ENCODE measurements around the gene IFFO2.

Gene IFFO2

GRCh38 chr1:18919197-18919905, 37.1 kb downstream of the IFFO2 start:
- Histone ChIP-seq H3K27ac (ENCODE audit: low read depth, low read length, poor library complexity, severe bottlenecking) (no peak overlapping the region), H3K9me3 (ENCODE audit: low read length) (no peaks in the 10 kb centered on the region), H3K79me2 (ENCODE audit: insufficient read depth, low read length) (no peaks in the 10 kb centered on the region), H4K20me1 (ENCODE audit: insufficient read depth, low read length) (no peaks in the 10 kb centered on the region), H3K4me3 (ENCODE audit: low read depth, low read length, poor library complexity, severe bottlenecking) (no peak overlapping the region), H3K4me2 (ENCODE audit: low read length) (no peak overlapping the region), H3K27me3 (ENCODE audit: insufficient read depth, low read length) (no peaks in the 10 kb centered on the region), H3F3A (ENCODE audit: insufficient read depth, low read length) (no peaks in the 10 kb centered on the region), H3K4me1 (ENCODE audit: insufficient read depth, low read length, severe bottlenecking) (no peaks in the 10 kb centered on the region), H3K36me3 (ENCODE audit: insufficient read depth, low read length) (no peaks in the 10 kb centered on the region), H2AFZ (ENCODE audit: low read length) (no peak overlapping the region), H3K9me2 (ENCODE audit: low read depth, low read length) (no peaks in the 10 kb centered on the region), H3K9ac (ENCODE audit: low read length) (no peak overlapping the region)
- TF ChIP-seq EZH2 (IDR thresholded peaks at IDR 0.05; ENCODE audit: borderline replicate concordance, low read length): no peak
- TF ChIP-seq, protein P1, sequence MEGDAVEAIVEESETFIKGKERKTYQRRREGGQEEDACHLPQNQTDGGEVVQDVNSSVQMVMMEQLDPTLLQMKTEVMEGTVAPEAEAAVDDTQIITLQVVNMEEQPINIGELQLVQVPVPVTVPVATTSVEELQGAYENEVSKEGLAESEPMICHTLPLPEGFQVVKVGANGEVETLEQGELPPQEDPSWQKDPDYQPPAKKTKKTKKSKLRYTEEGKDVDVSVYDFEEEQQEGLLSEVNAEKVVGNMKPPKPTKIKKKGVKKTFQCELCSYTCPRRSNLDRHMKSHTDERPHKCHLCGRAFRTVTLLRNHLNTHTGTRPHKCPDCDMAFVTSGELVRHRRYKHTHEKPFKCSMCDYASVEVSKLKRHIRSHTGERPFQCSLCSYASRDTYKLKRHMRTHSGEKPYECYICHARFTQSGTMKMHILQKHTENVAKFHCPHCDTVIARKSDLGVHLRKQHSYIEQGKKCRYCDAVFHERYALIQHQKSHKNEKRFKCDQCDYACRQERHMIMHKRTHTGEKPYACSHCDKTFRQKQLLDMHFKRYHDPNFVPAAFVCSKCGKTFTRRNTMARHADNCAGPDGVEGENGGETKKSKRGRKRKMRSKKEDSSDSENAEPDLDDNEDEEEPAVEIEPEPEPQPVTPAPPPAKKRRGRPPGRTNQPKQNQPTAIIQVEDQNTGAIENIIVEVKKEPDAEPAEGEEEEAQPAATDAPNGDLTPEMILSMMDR (IDR thresholded peaks at IDR 0.05; ENCODE audit: low read length): no peak

GRCh38 chr1:18918417-18918816, 38.1 kb downstream of the IFFO2 start:
- Histone ChIP-seq H2AFZ (ENCODE audit: low read length) (no peak overlapping the region), H3K9ac (ENCODE audit: low read length) (no peak overlapping the region), H3K27ac (ENCODE audit: low read depth, low read length, poor library complexity, severe bottlenecking) (no peak overlapping the region), H3K27me3 (ENCODE audit: insufficient read depth, low read length) (no peaks in the 10 kb centered on the region), H3K9me3 (ENCODE audit: low read length) (no peaks in the 10 kb centered on the region), H3K4me3 (ENCODE audit: low read depth, low read length, poor library complexity, severe bottlenecking) (no peak overlapping the region), H3K9me2 (ENCODE audit: low read depth, low read length) (no peaks in the 10 kb centered on the region), H4K20me1 (ENCODE audit: insufficient read depth, low read length) (no peaks in the 10 kb centered on the region), H3K36me3 (ENCODE audit: insufficient read depth, low read length) (no peaks in the 10 kb centered on the region), H3F3A (ENCODE audit: insufficient read depth, low read length) (no peaks in the 10 kb centered on the region), H3K4me2 (ENCODE audit: low read length) (no peak overlapping the region), H3K4me1 (ENCODE audit: insufficient read depth, low read length, severe bottlenecking) (no peaks in the 10 kb centered on the region), H3K79me2 (ENCODE audit: insufficient read depth, low read length) (no peaks in the 10 kb centered on the region)
- TF ChIP-seq, protein P1 (IDR thresholded peaks at IDR 0.05; ENCODE audit: low read length): no peak
- TF ChIP-seq EZH2 (IDR thresholded peaks at IDR 0.05; ENCODE audit: borderline replicate concordance, low read length): no peak

DNA sequence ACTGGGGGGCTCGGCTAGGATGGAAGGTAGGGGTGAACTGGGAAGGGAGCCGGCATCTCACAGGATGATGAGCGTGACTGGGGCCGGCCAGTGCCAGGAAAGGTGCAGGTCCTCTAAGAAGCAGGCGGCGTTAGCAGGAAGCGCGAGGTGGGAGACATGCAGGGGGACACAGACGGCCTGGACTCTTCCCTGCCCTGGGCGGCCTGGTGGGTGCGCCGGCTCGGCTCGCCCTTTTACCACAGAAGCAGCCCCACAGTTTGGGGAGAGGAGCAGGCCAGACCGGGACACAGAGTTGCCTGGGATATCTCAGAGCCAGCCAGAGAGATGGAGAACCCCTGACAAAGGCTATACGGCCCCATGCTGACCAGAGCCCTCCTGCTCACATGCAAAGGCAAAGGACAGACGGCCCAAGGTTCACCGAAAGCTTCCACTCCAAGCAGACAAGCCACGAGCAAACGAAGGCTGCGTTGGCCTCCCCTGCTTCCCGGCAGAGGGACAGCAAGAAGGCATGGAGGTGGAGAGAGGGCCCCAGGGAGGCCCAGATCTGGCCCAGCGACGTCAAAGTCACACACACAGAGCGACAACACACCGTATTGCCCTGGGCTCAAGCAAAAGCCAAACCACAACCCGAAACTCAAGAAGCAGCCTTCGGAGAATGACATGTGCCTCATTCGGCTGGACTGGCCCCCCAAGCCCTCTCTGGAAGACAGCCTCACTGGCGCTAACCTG, 39.2 kb downstream of the IFFO2 start:
- Histone ChIP-seq H4K20me1 (ENCODE audit: insufficient read depth, low read length) (no peaks in the 10 kb centered on the region), H3K27me3 (ENCODE audit: insufficient read depth, low read length) (no peaks in the 10 kb centered on the region), H3K4me1 (ENCODE audit: insufficient read depth, low read length, severe bottlenecking) (no peaks in the 10 kb centered on the region), H3K27ac (ENCODE audit: low read depth, low read length, poor library complexity, severe bottlenecking) (no peak overlapping the region), H3K9me2 (ENCODE audit: low read depth, low read length) (no peaks in the 10 kb centered on the region), H3K79me2 (ENCODE audit: insufficient read depth, low read length) (no peaks in the 10 kb centered on the region), H3K9me3 (ENCODE audit: low read length) (no peaks in the 10 kb centered on the region), H2AFZ (ENCODE audit: low read length) (no peak overlapping the region), H3K9ac (ENCODE audit: low read length) (no peak overlapping the region), H3F3A (ENCODE audit: insufficient read depth, low read length) (no peaks in the 10 kb centered on the region), H3K4me2 (ENCODE audit: low read length) (no peak overlapping the region), H3K36me3 (ENCODE audit: insufficient read depth, low read length) (no peaks in the 10 kb centered on the region), H3K4me3 (ENCODE audit: low read depth, low read length, poor library complexity, severe bottlenecking) (no peak overlapping the region)
- no peak for TF ChIP-seq EZH2 (IDR thresholded peaks at IDR 0.05; ENCODE audit: borderline replicate concordance, low read length)
- TF ChIP-seq, protein P1 (IDR thresholded peaks at IDR 0.05; ENCODE audit: low read length): no peak

Measured in OCI-LY1 (cell line).